Body of pancreas (tissue), 4 donors: ENCODE data around the gene EIF5A. TPM values are rescaled to one million over a fixed set of nuclear protein-coding genes. Genes with fewer than 3 reads are reported as not detected.

ENCODE experiments used
- ATAC-seq: fragments of 150-250 bp; one replicate; pipeline ENCODE4 v1.9.1; 2016
- DNase-seq, 4 donors: peaks; one replicate each; pipeline ENCODE4 v3.0.0-alpha.2; 2019
- H3K27ac ChIP-seq, 4 donors: fragments of 200-600 bp; sonication (generic); 1 replicate in 3 of 4; 2 replicates in 1 of 4; pipeline versions ENCODE4 v1.5.1 to v1.6.1; 2016 to 2019; ENCODE audit warnings: mild to moderate bottlenecking in 1 of 4, mixed read lengths in 1 of 4, moderate library complexity in 1 of 4
- H3K27me3 ChIP-seq, 2 donors: fragments of 200-600 bp; sonication (generic); one replicate each; pipeline ENCODE4 v1.6.0; 2016; ENCODE audit warnings: mild to moderate bottlenecking in 1 of 2
- H3K36me3 ChIP-seq, 2 donors: fragments of 200-600 bp; sonication (generic); replicated peaks in 1 of 2; 2 replicates each; pipeline ENCODE4 v1.5.1; 2016; ENCODE audit warnings: low read depth in 2 of 2; ENCODE audit not compliant: insufficient read depth in 1 of 2
- H3K4me1 ChIP-seq: fragments of 200-600 bp; sonication (generic); one replicate; pipeline ENCODE4 v1.6.0; 2016
- H3K4me3 ChIP-seq, 2 donors: fragments of 200-600 bp; sonication (generic); 1 replicate in 1 of 2; 2 replicates in 1 of 2; pipeline ENCODE4 v1.5.1; 2016 to 2019
- H3K9me3 ChIP-seq, 3 donors: fragments of 200-600 bp; sonication (generic); 1 replicate in 2 of 3; 2 replicates in 1 of 3; pipeline ENCODE4 v1.5.1; 2016
- CTCF ChIP-seq, 7 experiments: fragments of 450-650 bp in 4 of 7; fragments of 200-600 bp in 3 of 7; sonication (generic) in 3 of 7; IDR thresholded peaks; one replicate each; pipeline ENCODE4 v1.5.1; 2016 to 2019; ENCODE audit warnings: antibody characterized with exemption in 7 of 7
- POLR2A ChIP-seq, 3 donors: fragments of 450-650 bp; IDR thresholded peaks; one replicate each; pipeline ENCODE4 v1.6.1; 2016; ENCODE audit warnings: antibody characterized with exemption in 3 of 3, mild to moderate bottlenecking in 2 of 3
- WGBS, 2 donors: methylation state at CpG; one replicate each; pipeline ENCODE4 v1.1.5; 2017; 5-methylcytosine and 5-hydroxymethylcytosine counted together
- intact Hi-C: fragments of 100-400 bp; cut with DNase I; formaldehyde crosslinking; loops from one replicate; pipeline ENCODE4 v1.15.1; 2023
- total RNA-seq, 2 donors: library from RNA; depleted of rRNA; stranded (reverse); fragments of >200 nt; gene quantifications; one replicate each; pipeline ENCODE4 v1.1.0, GENCODE V29; 2016

The EIF5A gene
- total RNA-seq, 2 donors from 2014 or later = 97.0 to 134 TPM

GRCh38 chr17:7327501-7327900, 20.1 kb downstream of the EIF5A start:
- Histone ChIP-seq H3K27me3 (no peaks in the 10 kb centered on the region), H3K9me3 (no peaks in the 10 kb centered on the region), H3K4me3 (no peak overlapping the region), H3K4me1 (peaks cover 25% of the 10 kb centered on the region), H3K27ac (no peak overlapping the region), H3K36me3 (peaks cover 0 to 9% of the 10 kb centered on the region in 2 donors)
- ATAC-seq (no peak), DNase-seq (peak in 1 of 4 donors; percentile 13)
- 76 to 83% methylated on average over 14 of the region's 17 CpGs for WGBS, 2 donors
- TF ChIP-seq CTCF (IDR thresholded peaks at IDR 0.05) (no peak), POLR2A (IDR thresholded peaks at IDR 0.05) (no peak)
- intact Hi-C loops = no loop called here

GRCh38 chr17:7328009-7328408, 20.6 kb downstream of the EIF5A start:
- ATAC-seq (no peak), DNase-seq (no peak)
- Histone ChIP-seq H3K36me3 (peaks cover 0 to 4% of the 10 kb centered on the region in 2 donors), H3K4me3 (no peak overlapping the region), H3K27me3 (no peaks in the 10 kb centered on the region), H3K27ac (no peak overlapping the region), H3K9me3 (no peaks in the 10 kb centered on the region), H3K4me1 (peaks cover 25% of the 10 kb centered on the region)
- TF ChIP-seq CTCF (IDR thresholded peaks at IDR 0.05) = no peak
- 63 to 78% methylated on average over 1 of the region's 1 CpG for WGBS, 2 donors
- intact Hi-C loops = no loop called here

DNA sequence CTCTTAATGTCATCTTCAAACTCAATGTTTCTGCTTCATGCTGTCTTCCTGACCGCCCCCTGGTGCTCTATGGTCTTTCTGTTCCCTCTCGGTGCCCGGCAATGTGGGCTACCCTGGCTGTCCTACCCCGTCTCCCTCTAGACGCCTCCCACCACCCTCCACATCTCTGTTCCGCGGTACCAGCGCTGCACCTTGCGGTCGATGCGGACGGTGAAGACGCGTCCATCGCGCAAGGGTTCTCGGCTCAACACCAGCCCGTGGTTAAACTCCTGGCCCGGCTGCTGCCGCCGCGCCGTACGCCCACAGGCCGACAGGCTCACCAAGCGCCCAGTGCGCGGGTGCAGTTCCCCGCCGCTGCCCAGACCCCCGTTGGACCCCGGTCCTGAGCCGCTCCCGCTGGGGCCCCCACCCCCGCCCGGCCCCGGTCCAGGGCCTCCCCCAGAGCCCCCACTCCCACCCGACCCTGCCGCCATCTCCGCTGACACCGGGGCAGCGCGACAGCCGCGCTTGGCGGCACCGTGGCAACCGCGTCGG, 21.5 kb downstream of the EIF5A start, which contains the start of gene NEURL4:
NEURL4 (minus strand) TSS at position 496 of the 534 bp plus-strand sequence; CDS start at position 473, 23 bp downstream.
- H3K27ac ChIP-seq = peak within 1 kb of the TSS; percentile 79 to 92 (median 89)
- intact Hi-C loops = no loop called here
- TF ChIP-seq POLR2A (IDR thresholded peaks at IDR 0.05) = no peak
- TF ChIP-seq CTCF (IDR thresholded peaks at IDR 0.05) = no peak
- WGBS, 2 donors = 0% methylated on average over 10 to 47 of the region's 50 CpGs
- peak within 1 kb of the TSS; percentile 85 to 94 for H3K4me3 ChIP-seq
- no peaks in the 10 kb centered on the region for H3K27me3 ChIP-seq
- H3K9me3 ChIP-seq = no peaks in the 10 kb centered on the region
- DNase-seq (no peak), ATAC-seq (peak; percentile 19)
- H3K4me1 ChIP-seq = peaks cover 25% of the 10 kb centered on the region
- peaks cover 0 to 4% of the 10 kb centered on the region in 2 donors for H3K36me3 ChIP-seq

DNA sequence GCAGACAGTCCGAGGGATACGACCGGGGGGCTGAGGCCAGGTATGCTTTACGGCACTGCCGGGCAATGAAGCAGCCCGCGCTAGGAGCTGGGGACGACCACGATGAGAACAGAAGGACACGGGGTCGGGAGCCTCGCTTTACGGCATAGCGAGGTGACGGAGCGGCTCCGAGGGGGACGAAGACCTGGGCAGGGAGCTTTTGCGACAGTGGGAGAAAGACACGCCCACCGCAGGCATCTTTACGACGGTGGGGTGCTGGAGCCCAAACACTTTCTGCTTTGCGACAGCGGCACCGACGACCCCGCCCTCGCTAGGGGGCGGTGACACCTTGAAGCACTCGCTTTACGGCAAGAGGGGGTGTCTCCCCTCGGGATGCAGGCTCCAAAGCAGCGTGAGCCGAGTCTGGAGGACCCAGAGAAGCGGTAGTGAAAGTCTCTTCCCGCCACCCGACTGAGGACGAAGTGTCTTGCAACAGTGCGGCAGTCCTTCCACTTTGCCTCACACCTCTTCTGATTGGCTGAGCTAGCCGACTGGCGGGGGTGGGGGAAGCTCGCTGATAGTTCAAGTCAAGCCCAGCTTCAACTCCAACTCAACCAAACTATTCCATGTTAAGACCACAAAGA, 22.1 kb downstream of the EIF5A start:
- Histone ChIP-seq H3K9me3 (no peaks in the 10 kb centered on the region), H3K4me3 (peak overlapping the region; percentile 85 to 94), H3K4me1 (peaks cover 25% of the 10 kb centered on the region), H3K27me3 (no peaks in the 10 kb centered on the region), H3K27ac (peak overlapping the region; percentile 79 to 92 (median 89)), H3K36me3 (peaks cover 0 to 4% of the 10 kb centered on the region in 2 donors)
- intact Hi-C loops = no loop called here
- DNase-seq (peak; percentile 98 to 100 (median 99)), ATAC-seq (peak; percentile 90)
- WGBS, 2 donors = 0% methylated on average over 43 of the region's 43 CpGs; no CpG with 5 or more reads in 1 of the 2 donors
- TF ChIP-seq CTCF (IDR thresholded peaks at IDR 0.05) = peak in 1 of 7 experiments; percentile 1
- peak; percentile 29 to 87 (median 76) for TF ChIP-seq POLR2A (IDR thresholded peaks at IDR 0.05)
